CD14-positive monocyte (primary cell): ENCODE data around the gene C3orf20. TPM values are rescaled to one million over a fixed set of nuclear protein-coding genes. Genes with fewer than 3 reads are reported as not detected.
A peak's percentile ranks its signal among the peaks of the same experiment; 100 is the strongest.
"Not testable (repeated sequence)": the region's sequence is repeated elsewhere in the genome, so short reads cannot be mapped to it uniquely, and the experiment has no call there.

Source experiments
- DNase-seq, 3 donors: peaks; one replicate each; pipeline ENCODE4 v3.0.0-alpha.2; 2011 to 2022
- H2AFZ ChIP-seq: 2 replicates; pipeline ENCODE4 v1.6.0; 2012; ENCODE audit warnings: mild to moderate bottlenecking, low read depth, low read length, inconsistent platforms; ENCODE audit not compliant: insufficient read depth, poor library complexity, severe bottlenecking
- H3K27ac ChIP-seq, 2 donors: 1 replicate in 1 of 2; 2 replicates in 1 of 2; pipeline ENCODE4 v1.5.1; 2012 to 2013; ENCODE audit warnings: low read length in 2 of 2, control low read depth in 1 of 2, inconsistent platforms in 1 of 2, low read depth in 1 of 2, mild to moderate bottlenecking in 1 of 2
- H3K27me3 ChIP-seq, 2 donors: one replicate each; pipeline versions ENCODE4 v1.6.0 to v1.6.1; 2011 to 2013; ENCODE audit warnings: low read length in 2 of 2; ENCODE audit not compliant: control insufficient read depth in 2 of 2, insufficient read depth in 2 of 2
- H3K36me3 ChIP-seq, 2 donors: replicated peaks in 1 of 2; 1 replicate in 1 of 2; 2 replicates in 1 of 2; pipeline versions ENCODE4 v1.5.1 to v1.6.1; 2012 to 2013; ENCODE audit warnings: low read length in 2 of 2, control low read depth in 1 of 2, inconsistent platforms in 1 of 2, mild to moderate bottlenecking in 1 of 2; ENCODE audit not compliant: insufficient read depth in 2 of 2, control insufficient read depth in 1 of 2
- H3K4me1 ChIP-seq, 2 donors: 1 replicate in 1 of 2; 2 replicates in 1 of 2; pipeline versions ENCODE4 v1.5.1 to v1.6.1; 2012 to 2013; ENCODE audit warnings: low read length in 2 of 2, control low read depth in 1 of 2, inconsistent platforms in 1 of 2, mild to moderate bottlenecking in 1 of 2, moderate library complexity in 1 of 2; ENCODE audit not compliant: insufficient read depth in 2 of 2, control insufficient read depth in 1 of 2
- H3K4me2 ChIP-seq: replicated peaks from 2 replicates; pipeline ENCODE3; 2012; ENCODE audit warnings: low read length, moderate library complexity, mild to moderate bottlenecking; ENCODE audit not compliant: poor library complexity, severe bottlenecking; ENCODE audit errors: extremely low read depth
- H3K4me3 ChIP-seq, 3 experiments: fragments of 200-600 bp in 1 of 3; sonication (generic) in 1 of 3; replicated peaks in 1 of 3; 1 replicate in 2 of 3; 2 replicates in 1 of 3; pipeline ENCODE4 v1.5.1; 2011 to 2013; ENCODE audit warnings: low read length in 3 of 3, mild to moderate bottlenecking in 3 of 3, control low read depth in 2 of 3, low read depth in 2 of 3, inconsistent platforms in 1 of 3, moderate library complexity in 1 of 3
- H3K79me2 ChIP-seq: 2 replicates; pipeline ENCODE4 v1.6.0; 2012; ENCODE audit warnings: mild to moderate bottlenecking, control low read depth, inconsistent platforms, low read length, moderate library complexity; ENCODE audit not compliant: insufficient read depth
- H3K9ac ChIP-seq: 2 replicates; pipeline ENCODE4 v1.6.0; 2017; ENCODE audit warnings: low read length, mild to moderate bottlenecking; ENCODE audit not compliant: insufficient read depth, poor library complexity, severe bottlenecking
- H3K9me3 ChIP-seq, 2 donors: replicated peaks in 1 of 2; 1 replicate in 1 of 2; 2 replicates in 1 of 2; pipeline versions ENCODE4 v1.5.1 to v1.6.1; 2012 to 2013; ENCODE audit warnings: low read length in 2 of 2, control low read depth in 1 of 2; ENCODE audit not compliant: control insufficient read depth in 1 of 2, insufficient read depth in 1 of 2
- H4K20me1 ChIP-seq: 2 replicates; pipeline ENCODE4 v1.6.0; 2012; ENCODE audit warnings: mild to moderate bottlenecking, low read length, control low read depth, moderate library complexity; ENCODE audit not compliant: insufficient read depth
- H3K27ac Mint-ChIP-seq, 7 donors: one replicate each; pipeline ENCODE4 v1.8.0; 2020; ENCODE audit warnings: mild to moderate bottlenecking in 7 of 7, mixed read lengths in 7 of 7, moderate library complexity in 6 of 7, inconsistent platforms in 2 of 7
- H3K27me3 Mint-ChIP-seq, 3 donors: one replicate each; pipeline ENCODE4 v1.8.0; 2021 to 2022; ENCODE audit warnings: low read depth in 3 of 3, mild to moderate bottlenecking in 3 of 3, mixed read lengths in 3 of 3, moderate library complexity in 3 of 3, inconsistent platforms in 1 of 3
- H3K36me3 Mint-ChIP-seq, 2 donors: one replicate each; pipeline ENCODE4 v1.8.0; 2020; ENCODE audit warnings: mixed read lengths in 2 of 2, inconsistent platforms in 1 of 2, mild to moderate bottlenecking in 1 of 2
- H3K4me1 Mint-ChIP-seq: one replicate; pipeline ENCODE4 v1.8.0; 2020; ENCODE audit warnings: mild to moderate bottlenecking, mixed read lengths
- H3K4me3 Mint-ChIP-seq, 2 donors: one replicate each; pipeline ENCODE4 v1.8.0; 2020; ENCODE audit warnings: mild to moderate bottlenecking in 2 of 2, mixed read lengths in 2 of 2, moderate library complexity in 1 of 2
- H3K9me3 Mint-ChIP-seq, 7 donors: one replicate each; pipeline ENCODE4 v1.8.0; 2020 to 2022; ENCODE audit warnings: mixed read lengths in 7 of 7, mild to moderate bottlenecking in 6 of 7, moderate library complexity in 6 of 7, inconsistent platforms in 2 of 7
- CTCF ChIP-seq: fragments of 200-600 bp; IDR thresholded peaks from one replicate; pipeline ENCODE4 v1.8.0; 2022; ENCODE audit warnings: antibody characterized with exemption, mild to moderate bottlenecking
- WGBS: methylation state at CpG from one replicate; pipeline ENCODE4 v1.1.5; 2013; ENCODE audit warnings: missing lambda C conversion rate; ENCODE audit not compliant: insufficient coverage; 5-methylcytosine and 5-hydroxymethylcytosine counted together
- intact Hi-C, 2 donors: fragments of 100-400 bp; cut with micrococcal nuclease; formaldehyde crosslinking; loops; one replicate each; pipeline versions ENCODE4 v1.15.0 to v1.15.1; 2023
- polyA plus RNA-seq, 3 donors: library from polyadenylated mRNA; depleted of rRNA in 1 of 3; unstranded in 2 of 3; stranded (reverse) in 1 of 3; fragments of 300-500 nt in 2 of 3; fragments of >200 nt in 1 of 3; fragmentation: Illumina TruSeq in 2 of 3; gene quantifications; 1 replicate in 2 of 3; 2 replicates in 1 of 3; pipeline ENCODE4 v1.2.3, GENCODE V29; 2012 to 2021

C3orf20 gene
- polyA plus RNA-seq, 3 donors, result 0.11 TPM; not detected in 2

GRCh38 chr3:14808502-14809266 lies 133.7 kb downstream of the C3orf20 start:
- 94% methylated on average over 5 of the region's 5 CpGs for WGBS
- peaks cover 55 to 77% (median 75%) of the 10 kb centered on the region in 3 donors for H3K27me3 Mint-ChIP-seq
- Histone ChIP-seq H3K4me2 (no peak overlapping the region), H3K9ac (no peak overlapping the region), H3K36me3 (no peaks in the 10 kb centered on the region), H3K27me3 (peaks cover 44 to 60% of the 10 kb centered on the region in 2 donors), H4K20me1 (no peaks in the 10 kb centered on the region), H3K4me3 (no peak overlapping the region), H3K4me1 (peaks cover 16 to 29% of the 10 kb centered on the region in 2 donors), H2AFZ (no peak overlapping the region), H3K9me3 (peaks cover 0 to 12% of the 10 kb centered on the region in 2 donors), H3K27ac (no peak overlapping the region), H3K79me2 (no peaks in the 10 kb centered on the region)
- intact Hi-C loops, result no loop called here
- peaks cover 0 to 8% (median 4%) of the 10 kb centered on the region in 7 donors for H3K9me3 Mint-ChIP-seq
- no peak for TF ChIP-seq CTCF
- H3K27ac Mint-ChIP-seq, result peak overlapping the region in 1 of 7 donors; percentile 3
- H3K4me1 Mint-ChIP-seq, result peaks cover 38% of the 10 kb centered on the region
- peak overlapping the region in 1 of 2 donors; percentile 58 for H3K4me3 Mint-ChIP-seq
- no peaks in the 10 kb centered on the region for H3K36me3 Mint-ChIP-seq
- DNase-seq, result no peak

DNA sequence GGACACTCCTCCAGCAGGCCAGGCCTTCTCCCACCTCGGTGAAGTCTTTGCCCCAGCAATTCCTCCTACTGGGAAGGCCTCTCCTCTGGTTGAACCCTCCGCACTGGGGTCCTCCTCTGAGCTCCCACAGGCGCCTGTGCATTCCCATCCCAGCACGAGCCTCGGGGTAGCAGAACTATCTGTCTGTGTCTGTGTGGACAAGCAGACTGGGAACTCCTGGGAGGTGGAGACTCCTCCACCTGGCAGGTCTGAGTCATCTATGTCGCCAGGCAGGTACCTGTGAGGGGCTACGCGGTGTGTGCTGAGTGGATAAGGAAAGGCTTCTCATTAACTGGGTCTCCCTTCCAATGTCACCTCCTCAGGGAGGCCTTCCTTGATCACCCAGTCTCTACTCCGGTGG lies 134.7 kb downstream of the C3orf20 start:
- WGBS, result 100% methylated on average over 2 of the region's 9 CpGs

More for the DNA sequence above, 134.7 kb downstream of the C3orf20 start:
- H4K20me1 ChIP-seq, H2AFZ ChIP-seq, H3K27ac Mint-ChIP-seq, H3K9me3 Mint-ChIP-seq, H3K79me2 ChIP-seq, H3K4me2 ChIP-seq, H3K9ac ChIP-seq, H3K36me3 ChIP-seq, H3K4me3 ChIP-seq, intact Hi-C loops, DNase-seq, H3K27ac ChIP-seq, H3K36me3 Mint-ChIP-seq: not testable (repeated sequence)
- H3K4me1 Mint-ChIP-seq, result peaks cover 31% of the 10 kb centered on the region
- Histone ChIP-seq H3K4me1 (peaks cover 13 to 24% of the 10 kb centered on the region in 2 donors), H3K27me3 (peaks cover 49 to 63% of the 10 kb centered on the region in 2 donors), H3K9me3 (peaks cover 0 to 12% of the 10 kb centered on the region in 2 donors)
- H3K27me3 Mint-ChIP-seq, result peaks cover 50 to 77% (median 73%) of the 10 kb centered on the region in 3 donors
- peak overlapping the region in 1 of 2 donors; percentile 58 for H3K4me3 Mint-ChIP-seq
